ENCODE results near the gene USP48.
"Not testable (repeated sequence)": the region's sequence is repeated elsewhere in the genome, so short reads cannot be mapped to it uniquely, and the experiment has no call there.

Gene USP48

GRCh38 chr1:21633141-21633755, 149.7 kb downstream of the USP48 start:
- TF ChIP-seq CTCF (IDR thresholded peaks at IDR 0.05; ENCODE audit: unreplicated experiment in 3 of 3) = no peak
- Mint-ChIP-seq H3K4me3 (peak overlapping the region in 1 of 3 experiments; percentile 26), H3K27ac (peak overlapping the region in 2 of 3 experiments; percentile 45 to 84), H3K27me3 (ENCODE audit: low read depth) (no peaks in the 10 kb centered on the region), H3K36me3 (ENCODE audit: low read depth) (no peaks in the 10 kb centered on the region), H3K4me1 (peaks cover 13% of the 10 kb centered on the region), H3K9me3 (no peaks in the 10 kb centered on the region)

- Mint-ChIP-seq H3K9me3 (no peaks in the 10 kb centered on the region), H3K4me1 (peaks cover 13% of the 10 kb centered on the region), H3K27ac (peak overlapping the region in 1 of 3 experiments; percentile 61), H3K36me3 (ENCODE audit: low read depth) (no peaks in the 10 kb centered on the region), H3K27me3 (ENCODE audit: low read depth) (no peaks in the 10 kb centered on the region), H3K4me3 (no peak overlapping the region)
- no peak for TF ChIP-seq CTCF (IDR thresholded peaks at IDR 0.05; ENCODE audit: unreplicated experiment in 3 of 3)
These were observed 150.7 kb downstream of the USP48 start for GRCh38 chr1:21631944-21632887.

GRCh38 chr1:21631590-21631943, 151.4 kb downstream of the USP48 start:
- not testable (repeated sequence) for H3K27me3 Mint-ChIP-seq (ENCODE audit: low read depth); H3K36me3 Mint-ChIP-seq (ENCODE audit: low read depth); H3K4me3 Mint-ChIP-seq; H3K9me3 Mint-ChIP-seq; H3K27ac Mint-ChIP-seq
- peaks cover 13% of the 10 kb centered on the region for H3K4me1 Mint-ChIP-seq

- H3K4me3 Mint-ChIP-seq = no peak overlapping the region
- no peak for TF ChIP-seq CTCF (IDR thresholded peaks at IDR 0.05; ENCODE audit: unreplicated experiment in 3 of 3)
- peak overlapping the region in 2 of 3 experiments; percentile 8 to 55 for H3K27ac Mint-ChIP-seq
- peaks cover under 1% of the 10 kb centered on the region for H3K27me3 Mint-ChIP-seq (ENCODE audit: low read depth)
- no peaks in the 10 kb centered on the region for H3K36me3 Mint-ChIP-seq (ENCODE audit: low read depth)
- H3K9me3 Mint-ChIP-seq = no peaks in the 10 kb centered on the region
- H3K4me1 Mint-ChIP-seq = peaks cover 13% of the 10 kb centered on the region
These were observed 152.2 kb downstream of the USP48 start for GRCh38 chr1:21630571-21631343.

GRCh38 chr1:21629971-21630370, 153.0 kb downstream of the USP48 start:
- H3K4me1 Mint-ChIP-seq = peaks cover 8% of the 10 kb centered on the region
- H3K27ac Mint-ChIP-seq = no peak overlapping the region
- H3K9me3 Mint-ChIP-seq = no peaks in the 10 kb centered on the region
- peaks cover 7% of the 10 kb centered on the region for H3K27me3 Mint-ChIP-seq (ENCODE audit: low read depth)
- TF ChIP-seq CTCF (IDR thresholded peaks at IDR 0.05; ENCODE audit: unreplicated experiment in 3 of 3) = no peak
- no peaks in the 10 kb centered on the region for H3K36me3 Mint-ChIP-seq (ENCODE audit: low read depth)
- H3K4me3 Mint-ChIP-seq = no peak overlapping the region

- H3K9me3 Mint-ChIP-seq = no peaks in the 10 kb centered on the region
- no peaks in the 10 kb centered on the region for H3K36me3 Mint-ChIP-seq (ENCODE audit: low read depth)
These were observed 154.1 kb downstream of the USP48 start for GRCh38 chr1:21628798-21629393.

More at GRCh38 chr1:21628798-21629393, 154.1 kb downstream of the USP48 start:
- no peak for TF ChIP-seq CTCF (IDR thresholded peaks at IDR 0.05; ENCODE audit: unreplicated experiment in 3 of 3)
- H3K4me1 Mint-ChIP-seq = peaks cover 9% of the 10 kb centered on the region
- peaks cover 10% of the 10 kb centered on the region for H3K27me3 Mint-ChIP-seq (ENCODE audit: low read depth)
- no peak overlapping the region for H3K27ac Mint-ChIP-seq
- H3K4me3 Mint-ChIP-seq = no peak overlapping the region
